ENCODE measurements around the gene SCGN.

GRCh38 chr6:25640891-25641290, 11.1 kb upstream of the SCGN start:
- no peak for TF ChIP-seq PHF8 (IDR thresholded peaks at IDR 0.05; ENCODE audit: borderline replicate concordance, low read depth)
- no peak for TF ChIP-seq RAD21 (conservative IDR thresholded peaks at IDR 0.05 in 1 of 2, IDR thresholded peaks at IDR 0.05 in 1 of 2)
- TF ChIP-seq, protein P1, sequence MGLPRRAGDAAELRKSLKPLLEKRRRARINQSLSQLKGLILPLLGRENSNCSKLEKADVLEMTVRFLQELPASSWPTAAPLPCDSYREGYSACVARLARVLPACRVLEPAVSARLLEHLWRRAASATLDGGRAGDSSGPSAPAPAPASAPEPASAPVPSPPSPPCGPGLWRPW (IDR thresholded peaks at IDR 0.05) = no peak
- TF ChIP-seq RFX5 (IDR thresholded peaks at IDR 0.05) = no peak
